GM23338 (cell line): ENCODE data around the gene CLTRN. TPM values are rescaled to one million over a fixed set of nuclear protein-coding genes. Genes with fewer than 3 reads are reported as not detected.

Experiments used
- CREB1 ChIP-seq: fragments of 250-450 bp; sonication (Bioruptor Pico); IDR thresholded peaks from 2 replicates; pipeline ENCODE4 v1.5.0; 2020; ENCODE audit warnings: low read depth, mild to moderate bottlenecking, moderate library complexity
- ETS1 ChIP-seq: IDR thresholded peaks from 2 replicates; pipeline ENCODE4 v1.6.1; 2016; ENCODE audit warnings: antibody characterized with exemption
- EZH2phosphoT487 ChIP-seq: fragments of 200-600 bp; sonication (generic); IDR thresholded peaks from one replicate; pipeline ENCODE4 v1.8.1; 2018; ENCODE audit warnings: antibody characterized with exemption; ENCODE audit not compliant: unreplicated experiment
- NANOG ChIP-seq: IDR thresholded peaks from 2 replicates; pipeline ENCODE4 v1.6.1; 2016; ENCODE audit warnings: antibody characterized with exemption, borderline replicate concordance
- POLR2AphosphoS5 ChIP-seq: IDR thresholded peaks from 2 replicates; pipeline ENCODE4 v1.6.1; 2016; ENCODE audit warnings: antibody characterized with exemption, low read depth
- STAT1 ChIP-seq: IDR thresholded peaks from one replicate; pipeline ENCODE4 v1.6.1; 2016; ENCODE audit warnings: antibody characterized with exemption; ENCODE audit not compliant: unreplicated experiment
- ZNF114 ChIP-seq: fragments of 250-450 bp; sonication (Bioruptor Pico); IDR thresholded peaks from 2 replicates; pipeline ENCODE4 v1.5.0; 2020; ENCODE audit warnings: mild to moderate bottlenecking, moderate library complexity
- ZNF331 ChIP-seq: fragments of 250-450 bp; sonication (Bioruptor Pico); IDR thresholded peaks from 2 replicates; pipeline ENCODE4 v1.5.0; 2020; ENCODE audit warnings: low read depth, mild to moderate bottlenecking, moderate library complexity
- ZNF462 ChIP-seq: fragments of 250-450 bp; sonication (Bioruptor Pico); IDR thresholded peaks from 2 replicates; pipeline ENCODE4 v1.5.0; 2020; ENCODE audit warnings: mild to moderate bottlenecking, moderate library complexity
- polyA plus RNA-seq: library from polyadenylated mRNA; unstranded; fragments of >200 nt; fragmentation: Nextera tagmentation; extraction: Ambion mirVana; gene quantifications from 2 replicates; pipeline ENCODE4 v1.2.1, GENCODE V29; 2016
- total RNA-seq: library from RNA; depleted of rRNA; stranded (reverse); fragments of >200 nt; shearing (Covaris generic); gene quantifications from 2 replicates; pipeline ENCODE4 v1.2.3, GENCODE V29; 2014; rRNA removed

The CLTRN gene
- total and polyA plus RNA-seq, 2 experiments from 2014 or later = 1.7 to 2.7 TPM

GRCh38 chrX:15579778-15580747, 84.5 kb downstream of the CLTRN start (continued):
- TF ChIP-seq ZNF462 (no peak), EZH2phosphoT487 (no peak), NANOG (no peak), POLR2AphosphoS5 (no peak), ZNF114 (CRISPR knock-in tag) (no peak), ZNF331 (no peak), ETS1 (no peak), STAT1 (no peak), CREB1 (CRISPR knock-in tag) (no peak)

Other genes starting within 250 kb of the CLTRN start
- gene PIR, start 171.5 kb downstream of the CLTRN start, total RNA-seq = 13.1 and 21.0 TPM in 2 replicates
- 22.6 and 25.2 TPM in 2 replicates for gene PIR, start 171.5 kb downstream of the CLTRN start, polyA plus RNA-seq
- not detected in 2 replicates for gene BMX, start 164.0 kb downstream of the CLTRN start, total RNA-seq
- gene BMX, start 164.0 kb downstream of the CLTRN start, polyA plus RNA-seq = not detected in 2 replicates
- gene ACE2, start 63.8 kb downstream of the CLTRN start, total RNA-seq = 0.10 TPM in 1 of 2 replicates, not detected in the other
- gene ACE2, start 63.8 kb downstream of the CLTRN start, polyA plus RNA-seq = not detected in 2 replicates
- gene CA5B, start 73.5 kb upstream of the CLTRN start, total RNA-seq = 4.8 and 8.0 TPM in 2 replicates
- gene CA5B, start 73.5 kb upstream of the CLTRN start, polyA plus RNA-seq = 6.1 and 7.3 TPM in 2 replicates
- gene ZRSR2, start 125.7 kb upstream of the CLTRN start, total RNA-seq = 5.2 and 7.7 TPM in 2 replicates
- 40.9 and 45.1 TPM in 2 replicates for gene ZRSR2, start 125.7 kb upstream of the CLTRN start, polyA plus RNA-seq
- gene AP1S2, start 190.0 kb upstream of the CLTRN start, total RNA-seq = 251 and 380 TPM in 2 replicates
- 138 and 160 TPM in 2 replicates for gene AP1S2, start 190.0 kb upstream of the CLTRN start, polyA plus RNA-seq